Caco-2 (cell line): ENCODE data around the gene TSHZ2. TPM values are rescaled to one million over a fixed set of nuclear protein-coding genes. Genes with fewer than 3 reads are reported as not detected.

Source experiments
- BruUV-seq: library from RNA; stranded (reverse); fragments of 400-500 nt; replicated peaks from 2 replicates; lab custom pipeline; 2021; lab: Mats Ljungman, UMichigan
- CTCF ChIA-PET: fragments of 300-600 bp; sonication (Branson Sonifier 250); formaldehyde crosslinking; loops from one replicate; lab custom pipeline; 2022; ENCODE audit warnings: antibody characterized with exemption; lab: Charles Lee
- POLR2A ChIA-PET: fragments of 300-600 bp; sonication (Branson Sonifier 250); formaldehyde crosslinking; loops from one replicate; lab custom pipeline; 2022; ENCODE audit warnings: antibody characterized with exemption; lab: Charles Lee
- DNase-seq, 2 experiments: peaks; one replicate each; pipeline versions ENCODE4 v3.0.0 to v3.0.0-alpha.2; 2020 to 2022
- H3K27me3 ChIP-seq: replicated peaks from 2 replicates; pipeline ENCODE4 v1.6.0; 2011; ENCODE audit warnings: low read length; ENCODE audit not compliant: control insufficient read depth, insufficient read depth
- H3K36me3 ChIP-seq: 2 replicates; pipeline ENCODE4 v1.5.1; 2011; ENCODE audit warnings: low read length; ENCODE audit not compliant: control insufficient read depth, insufficient read depth
- H3K4me1 ChIP-seq: fragments of 250-450 bp; sonication (Bioruptor Pico); 2 replicates; pipeline ENCODE4 v1.5.1; 2020; ENCODE audit warnings: mild to moderate bottlenecking
- H3K4me3 ChIP-seq: 2 replicates; pipeline ENCODE4 v1.5.1; 2011; ENCODE audit warnings: low read depth, mild to moderate bottlenecking, control low read depth, low read length
- H3K9me3 ChIP-seq: fragments of 250-450 bp; sonication (Bioruptor Pico); 2 replicates; pipeline ENCODE4 v1.5.1; 2020; ENCODE audit warnings: mild to moderate bottlenecking, moderate library complexity
- H3K27ac Mint-ChIP-seq: one replicate; pipeline ENCODE4 v1.8.0; 2022; ENCODE audit warnings: mixed read lengths; ENCODE audit not compliant: unreplicated experiment
- H3K27me3 Mint-ChIP-seq: one replicate; pipeline ENCODE4 v1.8.0; 2022; ENCODE audit warnings: mixed read lengths; ENCODE audit not compliant: insufficient read depth, unreplicated experiment
- H3K36me3 Mint-ChIP-seq: one replicate; pipeline ENCODE4 v1.8.0; 2022; ENCODE audit warnings: mild to moderate bottlenecking, mixed read lengths; ENCODE audit not compliant: insufficient read depth, unreplicated experiment
- H3K4me1 Mint-ChIP-seq: one replicate; pipeline ENCODE4 v1.8.0; 2022; ENCODE audit warnings: low read depth, mixed read lengths; ENCODE audit not compliant: unreplicated experiment
- H3K4me3 Mint-ChIP-seq: one replicate; pipeline ENCODE4 v1.8.0; 2022; ENCODE audit warnings: mild to moderate bottlenecking, moderate library complexity, mixed read lengths; ENCODE audit not compliant: unreplicated experiment
- H3K9me3 Mint-ChIP-seq: one replicate; pipeline ENCODE4 v1.8.0; 2022; ENCODE audit warnings: mixed read lengths; ENCODE audit not compliant: unreplicated experiment
- CTCF ChIP-seq, 2 experiments: fragments of 200-600 bp in 1 of 2; IDR thresholded peaks; 1 replicate in 1 of 2; 2 replicates in 1 of 2; pipeline versions ENCODE4 v1.5.1 to v1.8.0; 2011 to 2022; ENCODE audit warnings: antibody characterized with exemption in 1 of 2, control low read depth in 1 of 2, inconsistent platforms in 1 of 2, low read depth in 1 of 2, low read length in 1 of 2, mild to moderate bottlenecking in 1 of 2, moderate library complexity in 1 of 2; ENCODE audit not compliant: insufficient read depth in 1 of 2, severe bottlenecking in 1 of 2, unreplicated experiment in 1 of 2
- intact Hi-C: fragments of 100-400 bp; cut with micrococcal nuclease; formaldehyde crosslinking; loops from one replicate; pipeline ENCODE4 v1.10.0; 2022; ENCODE audit not compliant: unreplicated experiment
- total RNA-seq: library from RNA; stranded (reverse); gene quantifications from 2 replicates; pipeline ENCODE4 v1.2.3, GENCODE V29; 2022

The TSHZ2 gene
- total RNA-seq, 1 experiment from 2014 or later = 0.07 TPM

GRCh38 chr20:52941808-52942207 is 30.4 kb upstream of the TSHZ2 start:
- Histone ChIP-seq H3K27me3 (no peaks in the 10 kb centered on the region), H3K4me3 (no peak overlapping the region), H3K9me3 (no peaks in the 10 kb centered on the region), H3K4me1 (peaks cover 17% of the 10 kb centered on the region), H3K36me3 (no peaks in the 10 kb centered on the region)
- BruUV-seq = no TSS peak
- ChIA-PET CTCF (no interaction called here), POLR2A (no interaction called here)
- H3K27ac Mint-ChIP-seq = no peak overlapping the region
- no peak for TF ChIP-seq CTCF (IDR thresholded peaks at IDR 0.05; ENCODE audit: insufficient read depth in 1 of 2, low read depth in 1 of 2, low read length in 1 of 2, severe bottlenecking in 1 of 2, unreplicated experiment in 1 of 2)
- no peaks in the 10 kb centered on the region for H3K36me3 Mint-ChIP-seq
- peaks cover 9% of the 10 kb centered on the region for H3K9me3 Mint-ChIP-seq
- H3K4me1 Mint-ChIP-seq = peaks cover 5% of the 10 kb centered on the region
- intact Hi-C loops = no loop called here
- no peak overlapping the region for H3K4me3 Mint-ChIP-seq
- no peaks in the 10 kb centered on the region for H3K27me3 Mint-ChIP-seq
- DNase-seq = no peak

DNA sequence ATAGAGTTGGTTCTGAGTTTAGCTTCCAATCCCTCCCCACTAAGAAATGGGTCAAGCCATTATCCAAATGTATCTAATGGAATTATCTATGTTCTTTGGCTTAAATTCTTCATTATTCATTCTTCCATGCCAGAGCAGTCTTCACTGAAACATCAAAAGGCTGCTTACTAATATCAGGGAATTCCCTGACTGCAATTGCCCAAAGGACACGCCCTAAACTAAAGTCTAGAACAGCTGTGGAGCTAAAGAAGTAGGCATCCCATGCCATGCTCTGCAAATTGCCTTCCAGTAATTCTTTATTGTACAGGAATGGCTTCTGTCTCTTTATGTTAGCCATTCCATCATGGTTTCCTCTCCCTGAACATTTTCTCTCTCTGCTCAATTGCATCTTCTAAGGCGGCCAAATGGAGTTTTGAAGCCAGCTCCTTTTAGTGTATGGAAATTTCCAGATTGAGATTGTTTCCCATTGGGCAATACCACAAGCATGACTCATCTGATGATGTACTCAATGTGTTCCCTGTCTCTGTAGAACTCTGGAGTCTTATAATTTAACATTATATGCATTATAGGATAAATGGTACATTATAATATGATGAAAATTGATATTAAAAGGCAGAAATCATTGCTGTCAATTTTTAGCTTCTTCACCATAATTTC is 28.8 kb upstream of the TSHZ2 start:
- H3K9me3 ChIP-seq = no peaks in the 10 kb centered on the region
- no peak overlapping the region for H3K4me3 ChIP-seq
- no peaks in the 10 kb centered on the region for H3K36me3 ChIP-seq
- H3K27me3 ChIP-seq = no peaks in the 10 kb centered on the region
- DNase-seq = no peak
- H3K27me3 Mint-ChIP-seq = no peaks in the 10 kb centered on the region
- ChIA-PET POLR2A (no interaction called here), CTCF (no interaction called here)
- no TSS peak for BruUV-seq
- intact Hi-C loops = no loop called here
- peaks cover 9% of the 10 kb centered on the region for H3K9me3 Mint-ChIP-seq
- H3K36me3 Mint-ChIP-seq = no peaks in the 10 kb centered on the region
- H3K4me3 Mint-ChIP-seq = no peak overlapping the region
- peaks cover 5% of the 10 kb centered on the region for H3K4me1 Mint-ChIP-seq
- peaks cover 17% of the 10 kb centered on the region for H3K4me1 ChIP-seq
- no peak overlapping the region for H3K27ac Mint-ChIP-seq
- TF ChIP-seq CTCF (IDR thresholded peaks at IDR 0.05; ENCODE audit: insufficient read depth in 1 of 2, low read depth in 1 of 2, low read length in 1 of 2, severe bottlenecking in 1 of 2, unreplicated experiment in 1 of 2) = no peak

DNA sequence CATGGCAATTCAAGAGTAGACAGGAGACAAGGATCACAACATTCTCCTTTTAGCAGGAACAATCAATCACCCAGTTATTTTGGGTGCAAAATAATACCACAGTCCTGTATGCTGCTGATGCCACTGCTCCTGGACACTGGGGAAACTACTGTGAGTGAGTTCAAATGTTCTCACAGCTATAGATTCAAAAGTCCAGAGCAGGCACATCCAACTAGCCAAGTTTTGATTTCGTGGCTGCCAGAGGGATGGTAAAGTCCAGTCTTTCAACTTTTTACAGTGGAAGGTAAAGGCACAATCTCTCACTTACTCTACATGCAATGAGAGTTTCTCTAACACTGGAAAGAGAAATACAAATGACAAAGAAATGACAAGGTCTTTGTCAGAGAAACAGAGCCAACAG is 26.9 kb upstream of the TSHZ2 start:
- Histone ChIP-seq H3K4me1 (peaks cover 17% of the 10 kb centered on the region), H3K27me3 (no peaks in the 10 kb centered on the region), H3K36me3 (no peaks in the 10 kb centered on the region), H3K9me3 (no peaks in the 10 kb centered on the region), H3K4me3 (no peak overlapping the region)
- BruUV-seq = no TSS peak
- ChIA-PET CTCF (no interaction called here), POLR2A (no interaction called here)
- peaks cover 5% of the 10 kb centered on the region for H3K4me1 Mint-ChIP-seq
- TF ChIP-seq CTCF (IDR thresholded peaks at IDR 0.05; ENCODE audit: insufficient read depth in 1 of 2, low read depth in 1 of 2, low read length in 1 of 2, severe bottlenecking in 1 of 2, unreplicated experiment in 1 of 2) = no peak
- intact Hi-C loops = no loop called here
- no peaks in the 10 kb centered on the region for H3K36me3 Mint-ChIP-seq
- H3K4me3 Mint-ChIP-seq = no peak overlapping the region
- DNase-seq = no peak
- peaks cover 9% of the 10 kb centered on the region for H3K9me3 Mint-ChIP-seq
- no peaks in the 10 kb centered on the region for H3K27me3 Mint-ChIP-seq
- H3K27ac Mint-ChIP-seq = no peak overlapping the region
